ENCODE data around the gene KIF4B.

- TF ChIP-seq CTCF (IDR thresholded peaks at IDR 0.05; ENCODE audit: control extremely low read depth in 1 of 3, insufficient read depth in 1 of 3, low read depth in 1 of 3, low read length in 3 of 3) = no peak
- no peak for TF ChIP-seq POU5F1 (IDR thresholded peaks at IDR 0.05; ENCODE audit: low read depth, low read length)
- no peak for TF ChIP-seq JUND (IDR thresholded peaks at IDR 0.05; ENCODE audit: low read length)
- no peak for TF ChIP-seq TAF7 (optimal IDR thresholded peaks at IDR 0.05; ENCODE audit: borderline replicate concordance, low read depth, low read length)
These were observed 9.8 kb downstream of the KIF4B start for GRCh38 chr5:155023320-155023719.

Measured in H1 (cell line).